C4-2B (cell line): ENCODE results near the gene RABEP1.

ENCODE experiments used
- ZFX ChIP-seq: fragments of 450-650 bp; IDR thresholded peaks from 2 replicates; pipeline ENCODE4 v1.6.1; 2017
- TF ChIP-seq, protein P1 (sequence below): fragments of 450-650 bp; conservative IDR thresholded peaks from 2 replicates; pipeline ENCODE4 v1.5.1; 2017; ENCODE audit warnings: mild to moderate bottlenecking

DNA sequence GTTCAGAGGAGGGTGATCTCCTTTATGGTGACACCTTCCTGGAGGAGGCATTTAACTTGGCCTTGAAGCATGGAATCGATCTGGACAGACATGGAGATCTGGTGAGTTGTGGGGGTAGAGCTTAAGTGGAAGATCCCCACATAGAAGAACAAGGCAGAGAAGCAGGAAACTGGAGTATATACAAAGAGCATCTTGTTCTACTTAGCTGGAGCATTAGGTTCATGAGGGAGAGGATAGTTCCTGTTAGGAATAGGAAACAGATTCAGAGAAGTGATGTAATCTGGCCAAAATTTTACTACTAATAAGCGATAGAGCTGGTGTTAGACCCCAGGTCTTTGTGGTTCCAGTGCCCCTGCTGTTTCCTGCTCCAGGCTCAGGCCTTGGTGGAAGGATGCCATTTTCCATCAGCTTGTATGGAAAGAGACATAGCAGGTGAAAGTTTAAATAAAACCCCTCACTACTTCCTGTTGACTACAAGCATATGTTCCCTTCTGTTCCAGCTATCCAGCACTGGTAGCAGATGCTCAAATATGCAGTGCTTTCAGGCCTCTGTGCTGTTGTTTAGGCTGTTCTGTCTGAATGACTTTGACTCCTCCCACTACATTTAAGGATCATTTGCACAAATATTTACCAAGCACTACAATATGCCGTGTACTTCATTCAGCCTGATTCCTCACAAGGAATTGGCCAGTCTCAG, 147.3 kb downstream of the RABEP1 start:
- TF ChIP-seq, protein P1, sequence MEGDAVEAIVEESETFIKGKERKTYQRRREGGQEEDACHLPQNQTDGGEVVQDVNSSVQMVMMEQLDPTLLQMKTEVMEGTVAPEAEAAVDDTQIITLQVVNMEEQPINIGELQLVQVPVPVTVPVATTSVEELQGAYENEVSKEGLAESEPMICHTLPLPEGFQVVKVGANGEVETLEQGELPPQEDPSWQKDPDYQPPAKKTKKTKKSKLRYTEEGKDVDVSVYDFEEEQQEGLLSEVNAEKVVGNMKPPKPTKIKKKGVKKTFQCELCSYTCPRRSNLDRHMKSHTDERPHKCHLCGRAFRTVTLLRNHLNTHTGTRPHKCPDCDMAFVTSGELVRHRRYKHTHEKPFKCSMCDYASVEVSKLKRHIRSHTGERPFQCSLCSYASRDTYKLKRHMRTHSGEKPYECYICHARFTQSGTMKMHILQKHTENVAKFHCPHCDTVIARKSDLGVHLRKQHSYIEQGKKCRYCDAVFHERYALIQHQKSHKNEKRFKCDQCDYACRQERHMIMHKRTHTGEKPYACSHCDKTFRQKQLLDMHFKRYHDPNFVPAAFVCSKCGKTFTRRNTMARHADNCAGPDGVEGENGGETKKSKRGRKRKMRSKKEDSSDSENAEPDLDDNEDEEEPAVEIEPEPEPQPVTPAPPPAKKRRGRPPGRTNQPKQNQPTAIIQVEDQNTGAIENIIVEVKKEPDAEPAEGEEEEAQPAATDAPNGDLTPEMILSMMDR, result no peak
- TF ChIP-seq ZFX, result no peak
